Uterus (tissue), 2 donors: Measurements from ENCODE around the gene CAGE1.

Experiments
- POLR2A ChIP-seq, 2 donors: fragments of 450-650 bp; IDR thresholded peaks; one replicate each; pipeline ENCODE4 v1.6.1; 2016; ENCODE audit warnings: antibody characterized with exemption in 2 of 2, mild to moderate bottlenecking in 1 of 2, moderate library complexity in 1 of 2
- TF ChIP-seq, protein P1 (sequence below), 4 experiments: fragments of 200-600 bp in 2 of 4; fragments of 450-650 bp in 2 of 4; sonication (generic) in 2 of 4; IDR thresholded peaks; one replicate each; pipeline ENCODE4 v1.5.1; 2016 to 2019; ENCODE audit warnings: antibody characterized with exemption in 4 of 4, mild to moderate bottlenecking in 2 of 4, moderate library complexity in 1 of 4

DNA sequence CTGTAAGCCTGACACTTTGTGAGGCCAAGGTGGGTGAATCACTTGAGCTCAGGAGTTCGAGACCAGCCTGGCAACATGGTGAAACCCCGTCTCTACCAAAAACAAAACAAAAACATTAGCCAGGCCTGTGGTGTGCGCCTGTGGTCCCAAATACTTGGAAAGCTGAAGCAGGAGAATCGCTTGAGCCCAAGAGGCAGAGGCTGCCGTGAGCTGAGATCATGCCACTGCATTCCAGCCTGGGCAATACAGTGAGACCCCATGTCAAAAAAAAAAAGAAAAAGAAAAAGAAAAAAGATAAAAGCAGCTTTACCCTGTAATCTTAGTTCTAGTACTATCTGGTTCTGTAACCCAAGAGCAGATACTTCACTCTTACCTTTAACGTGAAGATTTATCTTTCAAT is 104.1 kb downstream of the CAGE1 start:
- TF ChIP-seq, protein P1, sequence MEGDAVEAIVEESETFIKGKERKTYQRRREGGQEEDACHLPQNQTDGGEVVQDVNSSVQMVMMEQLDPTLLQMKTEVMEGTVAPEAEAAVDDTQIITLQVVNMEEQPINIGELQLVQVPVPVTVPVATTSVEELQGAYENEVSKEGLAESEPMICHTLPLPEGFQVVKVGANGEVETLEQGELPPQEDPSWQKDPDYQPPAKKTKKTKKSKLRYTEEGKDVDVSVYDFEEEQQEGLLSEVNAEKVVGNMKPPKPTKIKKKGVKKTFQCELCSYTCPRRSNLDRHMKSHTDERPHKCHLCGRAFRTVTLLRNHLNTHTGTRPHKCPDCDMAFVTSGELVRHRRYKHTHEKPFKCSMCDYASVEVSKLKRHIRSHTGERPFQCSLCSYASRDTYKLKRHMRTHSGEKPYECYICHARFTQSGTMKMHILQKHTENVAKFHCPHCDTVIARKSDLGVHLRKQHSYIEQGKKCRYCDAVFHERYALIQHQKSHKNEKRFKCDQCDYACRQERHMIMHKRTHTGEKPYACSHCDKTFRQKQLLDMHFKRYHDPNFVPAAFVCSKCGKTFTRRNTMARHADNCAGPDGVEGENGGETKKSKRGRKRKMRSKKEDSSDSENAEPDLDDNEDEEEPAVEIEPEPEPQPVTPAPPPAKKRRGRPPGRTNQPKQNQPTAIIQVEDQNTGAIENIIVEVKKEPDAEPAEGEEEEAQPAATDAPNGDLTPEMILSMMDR (IDR thresholded peaks at IDR 0.05), result no peak
- TF ChIP-seq POLR2A (IDR thresholded peaks at IDR 0.05), result no peak
